Ishikawa (cell line): ENCODE results near the gene NEDD4L.

ENCODE experiments used
- CEBPB ChIP-seq: IDR thresholded peaks from 2 replicates; pipeline ENCODE4 v1.6.1; 2012
- CREB1 ChIP-seq: IDR thresholded peaks from 2 replicates; pipeline ENCODE4 v1.6.1; 2012; ENCODE audit warnings: low read depth
- EGR1 ChIP-seq: IDR thresholded peaks from 2 replicates; pipeline ENCODE4 v1.6.1; 2012
- EP300 ChIP-seq: IDR thresholded peaks from 2 replicates; pipeline ENCODE4 v1.6.1; 2012; ENCODE audit warnings: borderline replicate concordance
- FOXM1 ChIP-seq: IDR thresholded peaks from 2 replicates; pipeline ENCODE4 v1.6.1; 2012; ENCODE audit warnings: low read depth, borderline replicate concordance
- NFIC ChIP-seq: IDR thresholded peaks from 2 replicates; pipeline ENCODE4 v1.6.1; 2012
- RAD21 ChIP-seq: IDR thresholded peaks from 2 replicates; pipeline ENCODE4 v1.6.1; 2012; ENCODE audit warnings: low read depth
- TAF1 ChIP-seq: IDR thresholded peaks from 2 replicates; pipeline ENCODE4 v1.6.1; 2012; ENCODE audit warnings: low read depth, mild to moderate bottlenecking
- TCF12 ChIP-seq: IDR thresholded peaks from 2 replicates; pipeline ENCODE4 v1.6.1; 2012; ENCODE audit warnings: low read depth
- TEAD4 ChIP-seq: IDR thresholded peaks from 2 replicates; pipeline ENCODE4 v1.6.1; 2012
- YY1 ChIP-seq: IDR thresholded peaks from 2 replicates; pipeline ENCODE4 v1.6.1; 2012; ENCODE audit warnings: low read depth
- ZBTB7A ChIP-seq: IDR thresholded peaks from 2 replicates; pipeline ENCODE4 v1.6.1; 2012; ENCODE audit warnings: low read depth
- TF ChIP-seq, protein P1 (sequence below): IDR thresholded peaks from 2 replicates; pipeline ENCODE4 v1.6.1; 2012; ENCODE audit warnings: low read depth, mild to moderate bottlenecking
- TF ChIP-seq, protein P2 (sequence below): IDR thresholded peaks from 2 replicates; pipeline ENCODE4 v1.6.1; 2012
- TF ChIP-seq, protein P3 (sequence below): IDR thresholded peaks from 2 replicates; pipeline ENCODE4 v1.6.1; 2012

The NEDD4L gene

DNA sequence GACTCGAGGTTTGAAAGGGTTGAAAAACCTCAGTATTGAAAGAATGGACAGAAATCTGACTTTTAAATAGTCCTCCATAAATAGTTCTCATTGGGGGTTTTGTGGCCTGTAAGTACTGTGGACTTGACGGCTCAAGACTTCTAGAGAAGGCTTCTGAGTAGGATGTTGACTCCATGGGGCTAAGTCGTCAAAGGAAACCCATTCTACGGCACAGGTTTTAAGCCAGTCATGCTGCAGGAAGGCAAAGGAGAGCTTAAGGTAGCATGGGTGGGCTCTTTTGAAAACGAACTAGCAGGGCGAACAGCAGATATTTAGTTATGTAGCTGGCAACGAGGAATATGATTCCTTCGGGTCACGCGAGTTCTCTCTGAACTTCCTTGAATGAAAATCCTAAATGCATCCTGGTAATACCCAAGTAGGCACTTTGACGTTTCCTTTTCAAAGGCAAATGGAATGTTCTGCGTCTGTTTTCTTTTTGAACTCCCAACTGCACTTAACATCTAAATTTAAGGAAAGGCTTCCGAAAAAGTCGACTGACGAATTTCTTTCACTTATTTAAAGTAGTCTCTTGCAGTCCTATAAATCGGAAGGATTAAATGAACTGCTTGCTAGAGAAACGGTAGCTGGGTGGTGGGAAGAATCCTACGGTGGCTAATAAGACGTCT lies 1.1 kb upstream of the NEDD4L start:
- TF ChIP-seq ZBTB7A (no peak), CEBPB (no peak), EGR1 (no peak), TEAD4 (no peak), YY1 (no peak), FOXM1 (no peak), CREB1 (no peak), TCF12 (no peak), NFIC (no peak), TAF1 (no peak), EP300 (no peak), RAD21 (no peak)
- TF ChIP-seq, protein P1, sequence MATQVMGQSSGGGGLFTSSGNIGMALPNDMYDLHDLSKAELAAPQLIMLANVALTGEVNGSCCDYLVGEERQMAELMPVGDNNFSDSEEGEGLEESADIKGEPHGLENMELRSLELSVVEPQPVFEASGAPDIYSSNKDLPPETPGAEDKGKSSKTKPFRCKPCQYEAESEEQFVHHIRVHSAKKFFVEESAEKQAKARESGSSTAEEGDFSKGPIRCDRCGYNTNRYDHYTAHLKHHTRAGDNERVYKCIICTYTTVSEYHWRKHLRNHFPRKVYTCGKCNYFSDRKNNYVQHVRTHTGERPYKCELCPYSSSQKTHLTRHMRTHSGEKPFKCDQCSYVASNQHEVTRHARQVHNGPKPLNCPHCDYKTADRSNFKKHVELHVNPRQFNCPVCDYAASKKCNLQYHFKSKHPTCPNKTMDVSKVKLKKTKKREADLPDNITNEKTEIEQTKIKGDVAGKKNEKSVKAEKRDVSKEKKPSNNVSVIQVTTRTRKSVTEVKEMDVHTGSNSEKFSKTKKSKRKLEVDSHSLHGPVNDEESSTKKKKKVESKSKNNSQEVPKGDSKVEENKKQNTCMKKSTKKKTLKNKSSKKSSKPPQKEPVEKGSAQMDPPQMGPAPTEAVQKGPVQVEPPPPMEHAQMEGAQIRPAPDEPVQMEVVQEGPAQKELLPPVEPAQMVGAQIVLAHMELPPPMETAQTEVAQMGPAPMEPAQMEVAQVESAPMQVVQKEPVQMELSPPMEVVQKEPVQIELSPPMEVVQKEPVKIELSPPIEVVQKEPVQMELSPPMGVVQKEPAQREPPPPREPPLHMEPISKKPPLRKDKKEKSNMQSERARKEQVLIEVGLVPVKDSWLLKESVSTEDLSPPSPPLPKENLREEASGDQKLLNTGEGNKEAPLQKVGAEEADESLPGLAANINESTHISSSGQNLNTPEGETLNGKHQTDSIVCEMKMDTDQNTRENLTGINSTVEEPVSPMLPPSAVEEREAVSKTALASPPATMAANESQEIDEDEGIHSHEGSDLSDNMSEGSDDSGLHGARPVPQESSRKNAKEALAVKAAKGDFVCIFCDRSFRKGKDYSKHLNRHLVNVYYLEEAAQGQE: no peak
- TF ChIP-seq, protein P2, sequence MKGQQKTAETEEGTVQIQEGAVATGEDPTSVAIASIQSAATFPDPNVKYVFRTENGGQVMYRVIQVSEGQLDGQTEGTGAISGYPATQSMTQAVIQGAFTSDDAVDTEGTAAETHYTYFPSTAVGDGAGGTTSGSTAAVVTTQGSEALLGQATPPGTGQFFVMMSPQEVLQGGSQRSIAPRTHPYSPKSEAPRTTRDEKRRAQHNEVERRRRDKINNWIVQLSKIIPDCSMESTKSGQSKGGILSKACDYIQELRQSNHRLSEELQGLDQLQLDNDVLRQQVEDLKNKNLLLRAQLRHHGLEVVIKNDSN: no peak
- TF ChIP-seq, protein P3, sequence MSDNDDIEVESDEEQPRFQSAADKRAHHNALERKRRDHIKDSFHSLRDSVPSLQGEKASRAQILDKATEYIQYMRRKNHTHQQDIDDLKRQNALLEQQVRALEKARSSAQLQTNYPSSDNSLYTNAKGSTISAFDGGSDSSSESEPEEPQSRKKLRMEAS: no peak

DNA sequence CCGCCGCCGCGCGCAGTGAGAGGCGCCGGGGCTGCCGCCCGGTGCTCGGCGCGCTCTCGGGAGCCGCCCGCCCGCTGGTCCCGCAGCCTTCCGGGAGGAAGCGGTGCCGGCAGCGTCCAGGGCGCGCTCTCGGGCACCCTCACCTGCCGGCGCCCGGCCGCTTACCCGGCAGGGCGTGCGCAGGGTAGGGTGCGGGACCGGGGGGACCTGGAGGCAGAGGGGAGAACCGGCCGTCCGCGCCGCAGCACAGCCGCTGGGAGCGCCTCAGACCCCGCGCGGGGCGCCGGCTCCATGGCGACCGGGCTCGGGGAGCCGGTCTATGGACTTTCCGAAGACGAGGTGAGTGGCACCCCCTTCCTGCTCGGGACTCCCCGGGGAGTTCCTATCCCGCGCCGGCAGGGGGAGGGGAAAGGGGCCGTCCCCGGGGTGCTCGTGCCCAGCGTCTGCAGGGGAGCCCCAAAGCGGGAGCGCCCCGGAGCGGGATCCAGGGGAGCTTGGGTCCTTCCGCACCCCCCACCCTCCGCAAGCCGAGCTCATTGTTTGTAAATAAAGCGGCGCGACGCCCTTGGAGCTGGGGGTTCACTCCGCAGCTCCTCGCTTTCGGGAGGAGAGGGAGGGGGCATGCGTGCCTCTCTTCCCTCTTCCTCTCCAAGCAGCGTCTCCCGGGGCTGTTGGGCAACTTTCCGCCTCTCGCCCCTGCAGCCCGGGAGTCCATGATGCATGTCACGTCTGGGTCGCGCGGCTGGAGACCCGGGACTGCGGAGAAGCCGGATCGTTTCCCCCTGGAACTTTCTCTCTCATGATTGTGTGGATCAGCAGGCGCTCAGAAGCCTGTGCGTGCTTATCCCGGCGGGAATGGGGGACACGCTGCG lies 580 bp downstream of the NEDD4L start:
- 0 out of 2 replicates have a peak, but pooled peaks have one; percentile 45 for TF ChIP-seq CEBPB
- TF ChIP-seq, protein P1: no peak
- no peak for TF ChIP-seq CREB1
- peak; percentile 3; the same call in 1 of the 2 replicates for TF ChIP-seq TAF1
- TF ChIP-seq EGR1: no peak
- TF ChIP-seq, protein P3: no peak; the same call in 1 of the 2 replicates
- TF ChIP-seq RAD21: no peak
- 0 out of 2 replicates have a peak, but pooled peaks have one; percentile 24 for TF ChIP-seq YY1
- TF ChIP-seq ZBTB7A: no peak
- no peak for TF ChIP-seq FOXM1
- TF ChIP-seq, protein P2: no peak
- no peak for TF ChIP-seq NFIC
- TF ChIP-seq EP300: no peak
- TF ChIP-seq TCF12: no peak
- no peak for TF ChIP-seq TEAD4

DNA sequence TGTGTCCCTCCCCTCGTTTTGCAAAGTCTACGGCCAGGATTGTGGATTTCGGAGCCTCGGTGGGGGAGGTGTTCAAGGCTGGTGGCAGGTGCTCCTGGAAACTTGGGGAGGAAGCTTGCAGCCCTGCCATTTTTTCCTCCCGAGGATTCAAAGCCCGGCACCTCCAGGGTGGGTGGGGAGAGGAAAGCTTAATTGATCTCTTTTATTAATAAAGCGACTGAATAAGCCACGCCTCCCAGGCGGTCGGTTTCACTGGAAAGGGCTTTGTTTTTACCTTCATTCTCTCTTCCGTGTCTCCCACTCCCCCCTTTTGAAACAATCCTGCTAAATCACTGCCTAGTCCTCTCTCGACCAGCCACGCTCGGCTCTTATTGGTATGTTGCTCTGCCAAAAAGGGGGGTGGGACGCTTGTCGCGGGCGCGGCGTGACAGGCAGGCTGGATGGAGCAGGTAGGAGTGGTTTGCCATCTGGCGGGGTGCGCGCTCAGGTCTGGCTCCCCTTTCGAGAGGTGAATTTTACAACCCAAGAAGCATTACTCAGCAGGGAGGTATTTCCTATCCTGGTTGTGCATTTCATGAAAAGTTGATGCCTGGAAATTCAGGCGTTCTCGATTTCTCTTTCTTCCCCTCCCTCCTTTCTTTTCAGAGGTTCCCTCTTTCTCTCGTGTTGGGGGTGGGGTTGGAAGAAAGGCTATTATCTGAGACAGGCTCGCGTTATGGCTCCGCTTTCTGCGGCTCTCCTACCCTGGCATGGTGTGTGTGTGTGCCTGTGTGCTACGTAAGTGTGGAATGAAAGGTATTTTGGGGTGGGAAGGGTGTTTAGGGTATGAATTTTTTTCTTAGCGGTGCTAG lies 1.4 kb downstream of the NEDD4L start:
- no peak for TF ChIP-seq CREB1
- TF ChIP-seq, protein P2: no peak
- TF ChIP-seq, protein P1: no peak
- 0 out of 2 replicates have a peak, but pooled peaks have one; percentile 2 for TF ChIP-seq YY1
- TF ChIP-seq ZBTB7A: 0 out of 2 replicates have a peak, but pooled peaks have one; percentile 41
- no peak for TF ChIP-seq FOXM1
- 0 out of 2 replicates have a peak, but pooled peaks have one; percentile 1 for TF ChIP-seq TAF1
- no peak for TF ChIP-seq RAD21
- TF ChIP-seq EGR1: no peak
- TF ChIP-seq EP300: peak; percentile 26; the same call in 1 of the 2 replicates
- peak; percentile 43; the same call in 1 of the 2 replicates for TF ChIP-seq TEAD4
- no peak for TF ChIP-seq CEBPB
- TF ChIP-seq, protein P3: peak; percentile 66
- no peak for TF ChIP-seq TCF12
